ENCODE results near the gene UIMC1. TPM values are rescaled to one million over a fixed set of nuclear protein-coding genes. Genes with fewer than 3 reads are reported as not detected.

Gene UIMC1
- total and polyA plus RNA-seq, 2 of the 4 experiments (the other 2 are of a cell fraction): 19.5 to 27.6 TPM

GRCh38 chr5:176863041-176863764, 143.4 kb downstream of the UIMC1 start:
- in situ Hi-C loops (cut with MboI; ENCODE audit: low sequenced_read_pairs) (no loop called here), dilution Hi-C loops (cut with HindIII; ENCODE audit: low sequenced_read_pairs, unreplicated experiment) (no loop called here), intact Hi-C loops (cut with micrococcal nuclease) (no loop called here)
- no peak overlapping the region for H3K18ac ChIP-seq (ENCODE audit: low read depth, low read length)
- no peak overlapping the region for H4K91ac ChIP-seq (ENCODE audit: insufficient read depth, low read depth, low read length)
- H2AK5ac ChIP-seq (ENCODE audit: low read depth, low read length): no peak overlapping the region
- no peak overlapping the region for H2AK9ac ChIP-seq (replicated peaks; ENCODE audit: low read depth, low read length, poor library complexity)
- no peak overlapping the region for H3K23ac ChIP-seq (ENCODE audit: low read depth, low read length)
- H3K4ac ChIP-seq (ENCODE audit: low read depth, low read length): no peak overlapping the region
- H2AFZ ChIP-seq (replicated peaks; ENCODE audit: low read length, poor library complexity): no peak overlapping the region
- no peak overlapping the region for H3K14ac ChIP-seq (replicated peaks; ENCODE audit: low read depth, low read length)
- H3K9me3 ChIP-seq (ENCODE audit: control insufficient read depth, insufficient read depth, low read length): no peaks in the 10 kb centered on the region
- H3K79me1 ChIP-seq (ENCODE audit: low read depth in 1 of 2, low read length in 2 of 2): no peaks in the 10 kb centered on the region
- DNase-seq (no peak), ATAC-seq (ENCODE audit: low read depth) (no peak)
- no peak overlapping the region for H4K5ac ChIP-seq (ENCODE audit: low read depth, low read length)
- no peak for TF ChIP-seq POLR2A (IDR thresholded peaks at IDR 0.05; ENCODE audit: low read depth, low read length)
- no peak for TF ChIP-seq USF2 (IDR thresholded peaks at IDR 0.05; ENCODE audit: low read depth, low read length)
- no peak for TF ChIP-seq MAZ (IDR thresholded peaks at IDR 0.05; ENCODE audit: borderline replicate concordance, low read depth, low read length)
- no peak for TF ChIP-seq MAFK (IDR thresholded peaks at IDR 0.05; ENCODE audit: low read depth, low read length)
- no peak for TF ChIP-seq ELK1 (IDR thresholded peaks at IDR 0.05; ENCODE audit: borderline replicate concordance, low read depth, low read length)
- TF ChIP-seq BHLHE40 (IDR thresholded peaks at IDR 0.05; ENCODE audit: low read depth, low read length): no peak
- TF ChIP-seq RFX5 (IDR thresholded peaks at IDR 0.05; ENCODE audit: low read depth, low read length): no peak
- no peak for TF ChIP-seq CHD1 (IDR thresholded peaks at IDR 0.05; ENCODE audit: low read depth, low read length)
- no peak for TF ChIP-seq FOS (IDR thresholded peaks at IDR 0.05; ENCODE audit: low read depth, low read length)
- TF ChIP-seq RAD21 (IDR thresholded peaks at IDR 0.05; ENCODE audit: low read length): no peak
- no peak for TF ChIP-seq CTCF (conservative IDR thresholded peaks at IDR 0.05; ENCODE audit: low read depth, low read length)
- no peak for TF ChIP-seq CEBPB (IDR thresholded peaks at IDR 0.05; ENCODE audit: low read depth, low read length)
- no peak for TF ChIP-seq SMC3 (IDR thresholded peaks at IDR 0.05; ENCODE audit: low read depth, low read length)
- no peak for TF ChIP-seq RCOR1 (IDR thresholded peaks at IDR 0.05; ENCODE audit: insufficient replicate concordance, low read length)
- no peak for TF ChIP-seq MXI1 (IDR thresholded peaks at IDR 0.05; ENCODE audit: borderline replicate concordance, low read depth, low read length)
- TF ChIP-seq NFE2L2 (IDR thresholded peaks at IDR 0.05; ENCODE audit: low read depth, low read length): no peak
- ChIA-PET CTCF (interaction anchor here (0.6 kb wide), 1 partner anchor 103 kb away, joined by 5 read pairs; no protein-coding TSS in a partner anchor), POLR2A (ENCODE audit: unreplicated experiment) (no interaction called here)
- H4K8ac ChIP-seq (ENCODE audit: low read depth in 2 of 2, low read length in 2 of 2): no peak overlapping the region
- H2BK120ac ChIP-seq (ENCODE audit: low read depth, low read length): no peak overlapping the region
- H3K9ac ChIP-seq (ENCODE audit: low read depth, low read length): no peak overlapping the region
- H3K4me2 ChIP-seq (ENCODE audit: low read depth, low read length): no peak overlapping the region
- no TSS peak for BruUV-seq (replicated peaks)
- H2BK15ac ChIP-seq (ENCODE audit: low read depth, low read length): no peak overlapping the region
- no peaks in the 10 kb centered on the region for H3K9me1 ChIP-seq (ENCODE audit: insufficient read depth, low read length)
- H3K27ac ChIP-seq (ENCODE audit: insufficient read depth, low read length): no peak overlapping the region
- no peak overlapping the region for H3K56ac ChIP-seq (ENCODE audit: extremely low read depth, insufficient read depth, low read length)
- H3K36me3 ChIP-seq (ENCODE audit: control insufficient read depth, insufficient read depth, low read length): no peaks in the 10 kb centered on the region
- no peaks in the 10 kb centered on the region for H3K4me1 ChIP-seq (ENCODE audit: control insufficient read depth, insufficient read depth, low read length)
- H3K4me3 ChIP-seq (ENCODE audit: insufficient read depth, low read depth, low read length): no peak overlapping the region
- H2BK20ac ChIP-seq (ENCODE audit: low read depth, low read length): no peak overlapping the region
- no peak overlapping the region for H2BK5ac ChIP-seq (ENCODE audit: low read depth, low read length, poor library complexity, severe bottlenecking)
- H4K20me1 ChIP-seq (ENCODE audit: insufficient read depth, low read length): no peaks in the 10 kb centered on the region
- H3K27me3 ChIP-seq (ENCODE audit: control insufficient read depth, insufficient read depth, low read length): peaks cover 70% of the 10 kb centered on the region
- WGBS, 2 experiments (ENCODE audit: extremely low coverage in 2 of 2, insufficient read length in 1 of 2): 2% methylated on average over 7 of the region's 15 CpGs; no CpG with 5 or more reads in 1 of the 2 experiments

All from IMR-90 (cell line).